Muscle of arm (tissue), 12 donors: Measurements from ENCODE around the gene PDLIM5. TPM values are rescaled to one million over a fixed set of nuclear protein-coding genes. Genes with fewer than 3 reads are reported as not detected.
"Not testable (repeated sequence)": the region's sequence is repeated elsewhere in the genome, so short reads cannot be mapped to it uniquely, and the experiment has no call there.

Experiments used
- DNase-seq: peaks from one replicate; pipeline ENCODE4 v3.0.0-alpha.2; 2013
- polyA plus RNA-seq, 12 donors: library from polyadenylated mRNA; unstranded; fragments of 120-200 nt; gene quantifications; one replicate each; pipeline ENCODE4 v1.2.1, GENCODE V29; 2013; ENCODE audit not compliant: insufficient read length in 12 of 12

The PDLIM5 gene
- polyA plus RNA-seq, 12 donors, result 121 to 2,061 (median 310) TPM

- DNase-seq, result no peak
Observed at GRCh38 chr4:94459462-94460161, 7.9 kb downstream of the PDLIM5 start.

GRCh38 chr4:94461506-94461905 lies 9.8 kb downstream of the PDLIM5 start:
- no peak for DNase-seq

GRCh38 chr4:94462572-94462971 lies 10.8 kb downstream of the PDLIM5 start:
- no peak for DNase-seq

- no peak for DNase-seq
Observed at GRCh38 chr4:94463771-94464170, 12.0 kb downstream of the PDLIM5 start.

GRCh38 chr4:94466371-94466770 lies 14.6 kb downstream of the PDLIM5 start:
- DNase-seq, result no peak

GRCh38 chr4:94466923-94467322 lies 15.2 kb downstream of the PDLIM5 start:
- DNase-seq, result no peak

- DNase-seq, result no peak
Observed at GRCh38 chr4:94468093-94468769, 16.5 kb downstream of the PDLIM5 start.

GRCh38 chr4:94469221-94469784 lies 17.6 kb downstream of the PDLIM5 start:
- DNase-seq, result no peak

- no peak for DNase-seq
Observed at GRCh38 chr4:94470132-94470531, 18.4 kb downstream of the PDLIM5 start.

- DNase-seq, result not testable (repeated sequence)
Observed at GRCh38 chr4:94470782-94471181, 19.0 kb downstream of the PDLIM5 start.

- DNase-seq, result no peak
Observed at GRCh38 chr4:94472056-94472826, 20.5 kb downstream of the PDLIM5 start.

- DNase-seq, result no peak
Observed at GRCh38 chr4:94475050-94475449, 23.3 kb downstream of the PDLIM5 start.

GRCh38 chr4:94475794-94476193 lies 24.1 kb downstream of the PDLIM5 start:
- no peak for DNase-seq

- no peak for DNase-seq
Observed at GRCh38 chr4:94477227-94477626, 25.5 kb downstream of the PDLIM5 start.

- DNase-seq, result not testable (repeated sequence)
Observed at GRCh38 chr4:94478805-94479204, 27.1 kb downstream of the PDLIM5 start.

GRCh38 chr4:94479358-94480141 lies 27.8 kb downstream of the PDLIM5 start:
- peak; percentile 23 for DNase-seq

GRCh38 chr4:94480362-94480951 lies 28.7 kb downstream of the PDLIM5 start:
- DNase-seq, result no peak

GRCh38 chr4:94483895-94484294 lies 32.2 kb downstream of the PDLIM5 start:
- DNase-seq, result no peak

GRCh38 chr4:94484818-94485217 lies 33.1 kb downstream of the PDLIM5 start:
- DNase-seq, result no peak

- no peak for DNase-seq
Observed at GRCh38 chr4:94486372-94486801, 34.6 kb downstream of the PDLIM5 start.

GRCh38 chr4:94488670-94489069 lies 36.9 kb downstream of the PDLIM5 start:
- DNase-seq, result no peak
